Activated CD4-positive, CD25-positive, alpha-beta regulatory T cell (primary cell): ENCODE measurements around the gene FRMD8.
"Not testable (repeated sequence)": the region's sequence is repeated elsewhere in the genome, so short reads cannot be mapped to it uniquely, and the experiment has no call there.

Source experiments
- DNase-seq, 4 experiments: peaks; one replicate each; lab custom pipeline; 2025; lab: John Stamatoyannopoulos, UW

FRMD8 gene

DNA sequence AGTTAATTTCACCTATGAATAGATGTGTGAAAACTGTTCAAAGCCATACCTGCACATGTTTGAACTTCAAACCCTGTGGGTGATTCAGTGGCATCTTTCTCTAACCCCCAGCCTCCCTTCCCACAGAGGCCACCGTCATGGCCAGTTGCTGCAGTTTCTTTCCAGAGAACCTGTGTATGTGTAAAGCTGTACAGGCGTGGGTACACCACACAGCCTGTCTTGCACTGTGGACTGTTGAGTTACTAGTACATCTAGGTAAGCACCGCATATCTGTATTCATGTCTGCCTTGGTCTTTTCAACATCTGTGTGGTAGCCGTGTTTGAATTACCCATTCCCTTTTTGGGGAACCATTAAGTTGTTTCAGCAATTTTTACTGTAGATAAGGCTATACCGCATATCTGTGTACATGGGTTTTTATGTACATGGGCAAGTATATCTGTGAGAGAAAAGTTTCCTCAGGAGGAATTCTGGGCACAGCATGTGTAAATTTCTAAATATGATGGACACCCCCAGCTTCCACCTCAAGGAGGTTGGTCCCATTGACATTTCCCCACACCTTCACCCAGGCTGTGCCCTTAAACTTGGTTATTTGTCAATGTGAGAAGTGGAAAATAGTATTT is 50.1 kb downstream of the FRMD8 start:
- DNase-seq = no peak

DNA sequence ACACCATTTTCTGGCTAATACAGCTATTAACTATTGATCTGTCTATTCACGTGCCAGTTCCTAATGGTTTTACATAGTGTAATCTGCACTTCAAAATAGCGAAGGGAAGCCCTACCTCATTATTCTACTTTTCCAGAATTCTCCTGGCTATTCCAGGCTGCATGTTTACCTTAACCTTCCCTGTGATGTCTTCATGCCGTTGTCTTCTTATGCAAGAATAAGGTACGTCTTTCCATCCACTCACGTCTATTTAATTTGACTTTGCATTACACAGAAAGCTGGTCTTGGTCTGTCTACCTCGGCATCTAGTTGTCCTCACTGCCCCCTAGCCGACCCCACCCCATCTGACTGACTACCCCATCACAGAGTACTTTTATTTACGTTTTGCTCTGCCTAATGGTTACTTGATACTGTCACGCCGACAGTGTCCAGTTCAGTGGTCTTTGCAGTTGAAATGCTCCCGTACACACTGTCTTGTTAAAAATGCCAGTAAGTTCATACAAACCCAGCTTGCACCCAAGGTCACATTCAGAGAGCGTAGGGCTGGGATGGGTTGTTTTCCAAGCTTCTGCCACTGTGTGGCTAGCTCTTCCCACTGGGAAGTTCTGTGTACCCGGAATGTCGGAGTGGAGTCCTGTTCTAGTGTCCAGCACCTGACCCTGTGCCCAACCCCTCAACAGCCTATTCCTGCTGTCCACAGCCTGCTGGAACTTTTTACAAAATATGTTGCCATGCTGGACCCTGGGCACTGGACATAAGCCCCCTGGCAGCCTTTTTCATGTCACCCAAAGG is 51.2 kb downstream of the FRMD8 start:
- no peak for DNase-seq

DNA sequence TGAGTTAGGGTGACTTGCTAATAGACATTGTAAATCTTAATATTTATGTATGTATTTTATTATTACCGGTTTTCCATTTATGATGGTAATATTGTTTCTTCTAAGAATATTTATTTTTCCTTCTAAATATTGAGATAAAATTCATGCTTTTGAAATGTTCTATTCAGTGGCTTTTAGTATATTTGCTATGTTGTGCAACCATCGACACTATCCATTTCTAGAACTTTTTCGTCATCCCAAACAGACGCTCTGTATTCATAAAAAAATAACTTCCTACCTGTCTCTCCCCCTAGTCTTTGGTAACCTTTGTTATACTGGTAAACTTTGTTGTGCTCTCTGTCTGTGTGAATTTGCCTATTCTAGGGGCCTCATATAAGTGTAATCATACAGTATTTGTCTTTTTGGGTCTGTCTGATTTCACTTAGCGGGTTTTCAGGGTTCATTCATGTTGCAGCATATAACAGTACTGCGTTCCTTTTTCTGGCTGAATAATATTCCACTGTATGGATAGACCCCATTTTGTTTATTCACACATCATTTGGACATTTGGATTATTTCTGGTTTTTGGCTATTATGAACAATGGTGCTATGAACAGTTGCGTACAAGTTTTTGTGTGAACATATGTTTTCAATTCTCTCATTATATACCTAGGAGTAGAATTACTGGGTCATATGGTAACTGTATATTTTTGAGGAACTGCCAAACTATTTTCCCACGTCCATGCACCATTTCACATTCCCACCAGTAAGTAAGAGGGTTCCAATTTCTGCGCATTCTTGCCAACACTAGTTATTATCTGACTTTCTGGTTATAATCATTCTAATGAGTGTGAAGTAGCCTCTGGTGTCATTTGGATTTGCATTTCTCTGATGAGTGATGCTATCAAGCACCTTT is 52.1 kb downstream of the FRMD8 start:
- DNase-seq = no peak

DNA sequence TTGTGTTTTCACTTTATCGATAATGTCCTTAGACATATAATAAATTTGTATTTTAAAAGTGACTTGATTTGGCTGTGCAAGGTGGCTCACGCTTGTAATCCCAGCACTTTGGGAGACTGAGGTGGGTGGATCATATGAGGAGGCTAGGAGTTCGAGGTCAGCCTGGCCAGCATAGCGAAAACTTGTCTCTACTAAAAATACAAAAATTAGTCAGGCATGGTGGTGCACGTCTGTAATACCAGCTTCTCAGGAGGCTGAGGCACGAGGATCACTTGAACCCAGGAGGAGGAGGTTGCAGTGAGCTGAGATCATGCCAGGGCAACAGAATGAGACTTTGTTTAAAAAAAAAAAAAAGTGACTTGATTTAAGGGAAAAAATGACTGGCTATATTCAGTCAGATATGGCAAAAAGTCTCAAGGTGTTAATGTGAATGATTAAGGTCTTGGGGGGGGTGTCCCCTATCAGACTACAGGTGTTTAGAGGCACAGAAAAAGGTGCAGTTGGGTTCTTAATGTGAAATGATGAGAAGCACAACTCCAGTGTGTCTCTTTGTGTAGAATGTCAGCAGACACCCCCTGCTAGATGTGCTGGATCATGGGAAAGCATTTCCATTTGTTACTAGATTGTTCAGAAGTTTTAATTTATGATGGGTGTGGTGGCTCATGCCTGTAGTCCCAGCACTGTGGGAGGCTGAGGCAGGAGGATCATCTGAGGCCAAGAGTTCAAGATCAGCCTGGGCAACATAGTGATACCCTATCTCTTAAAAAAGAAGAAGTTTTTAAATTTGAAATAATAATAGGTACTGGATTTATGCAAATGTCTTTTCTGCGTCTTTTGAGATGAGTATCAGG is 53.1 kb downstream of the FRMD8 start:
- no peak for DNase-seq

DNA sequence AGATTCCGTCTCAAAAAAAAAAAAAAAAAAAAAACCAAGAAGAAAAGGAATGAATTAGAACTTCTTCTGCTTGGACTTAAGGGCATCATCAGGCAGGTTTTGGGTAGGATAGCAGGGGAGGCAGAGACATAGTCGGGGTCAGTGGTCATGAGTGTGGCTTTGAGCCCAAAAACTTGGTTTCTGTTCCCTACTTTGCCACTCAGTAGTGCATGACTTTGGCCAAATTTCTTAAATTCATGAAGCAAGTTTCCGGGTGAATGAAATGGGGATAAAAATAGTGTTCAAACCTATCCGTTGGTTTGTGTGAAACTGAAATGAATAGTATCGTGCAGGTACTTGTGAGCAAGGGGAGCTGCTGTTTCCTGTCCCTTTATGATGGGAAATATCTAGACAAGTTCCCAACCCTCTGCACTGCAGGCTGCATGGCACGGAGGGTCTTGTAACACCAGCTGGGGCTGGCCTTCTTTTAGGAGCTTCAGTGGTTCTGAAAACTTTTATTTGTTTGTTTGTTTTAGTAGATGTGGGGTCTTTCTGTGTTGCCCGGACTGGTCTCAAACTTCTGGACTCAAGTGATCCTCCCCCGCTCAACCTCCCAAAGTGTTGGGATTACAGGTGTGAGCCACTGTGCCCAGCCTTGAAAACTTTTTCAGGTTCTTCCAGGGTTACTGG is 54.5 kb downstream of the FRMD8 start:
- DNase-seq = no peak

DNA sequence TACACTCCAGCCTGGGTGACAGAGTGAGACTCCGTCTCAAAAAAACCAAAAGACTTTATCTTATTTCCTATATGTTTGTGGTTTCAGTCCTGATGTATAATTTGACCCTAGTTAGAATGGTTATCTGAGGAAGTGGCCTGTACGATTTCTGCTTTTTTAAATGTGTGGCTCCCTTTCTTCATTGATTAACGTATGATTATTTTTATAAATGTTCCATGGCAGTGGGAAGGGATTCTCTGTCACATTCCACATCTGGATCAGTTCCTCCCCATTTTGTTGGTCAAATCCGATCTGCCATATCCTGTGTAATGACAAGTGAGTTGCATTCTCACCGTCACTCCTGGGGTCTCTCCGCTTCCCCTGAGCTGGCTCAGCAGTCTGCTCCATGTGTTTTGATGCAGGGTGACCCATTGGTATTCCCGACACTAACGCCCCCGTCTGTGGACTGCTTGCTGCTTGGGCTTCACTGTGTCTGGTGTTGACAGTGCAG is 56.5 kb downstream of the FRMD8 start:
- DNase-seq = no peak

DNA sequence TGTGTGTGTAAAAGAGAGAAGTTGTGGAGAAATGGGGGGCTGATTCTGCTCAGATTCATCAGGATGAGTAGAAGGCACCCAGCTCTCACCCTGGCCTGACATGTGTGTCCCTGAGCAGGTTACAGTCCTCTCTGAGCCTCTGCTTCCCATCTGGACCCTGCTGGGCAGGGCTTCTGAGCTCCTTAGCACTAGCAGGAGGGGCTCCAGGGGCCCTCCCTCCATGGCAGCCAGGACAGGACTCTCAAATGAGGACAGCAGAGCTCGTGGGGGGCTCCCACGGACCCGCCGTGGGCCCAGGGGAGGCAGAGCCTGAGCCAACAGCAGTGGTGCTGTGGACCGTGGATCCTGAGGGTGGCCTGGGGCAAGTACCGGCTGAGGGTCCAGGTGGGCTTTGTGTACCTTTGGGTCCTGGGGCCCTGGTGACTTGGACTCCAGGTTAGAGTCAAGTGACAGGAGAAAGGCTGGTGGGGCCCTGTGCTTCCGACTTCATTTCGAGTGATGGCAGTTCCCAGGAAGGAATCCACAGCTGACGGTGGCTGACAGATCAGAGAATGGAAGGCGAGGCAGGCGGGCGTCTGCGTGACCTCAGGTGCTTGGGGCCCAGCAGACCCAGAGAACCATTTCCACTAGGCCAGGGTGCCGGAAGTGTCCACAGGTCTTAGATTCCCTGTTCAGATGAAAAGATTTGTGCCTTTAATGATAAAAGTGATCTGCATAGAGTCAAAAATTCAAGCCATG is 58.0 kb downstream of the FRMD8 start:
- no peak for DNase-seq

DNA sequence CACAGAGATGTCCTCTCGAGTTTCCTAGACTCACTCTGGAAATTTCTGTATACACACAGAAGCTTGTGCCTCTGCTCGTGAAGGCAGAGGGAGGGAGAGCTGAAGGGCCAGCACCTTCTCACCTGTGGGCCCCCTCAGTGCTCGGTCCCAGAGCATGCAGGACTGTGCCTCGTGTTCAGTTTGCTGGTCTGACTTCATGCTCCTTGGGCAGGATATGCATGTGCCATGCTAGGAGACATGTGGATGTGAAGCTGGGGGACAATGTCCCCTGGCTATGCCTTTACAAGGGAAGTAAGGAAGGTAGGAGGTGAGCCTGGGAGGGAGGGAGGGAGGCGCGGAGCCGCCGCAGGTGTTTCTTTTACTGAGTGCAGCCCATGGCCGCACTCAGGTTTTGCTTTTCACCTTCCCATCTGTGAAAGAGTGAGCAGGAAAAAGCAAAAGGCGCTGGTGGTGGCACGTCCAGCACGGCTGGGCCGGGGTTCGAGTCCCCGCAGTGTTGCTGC is 58.7 kb downstream of the FRMD8 start:
- no peak for DNase-seq

DNA sequence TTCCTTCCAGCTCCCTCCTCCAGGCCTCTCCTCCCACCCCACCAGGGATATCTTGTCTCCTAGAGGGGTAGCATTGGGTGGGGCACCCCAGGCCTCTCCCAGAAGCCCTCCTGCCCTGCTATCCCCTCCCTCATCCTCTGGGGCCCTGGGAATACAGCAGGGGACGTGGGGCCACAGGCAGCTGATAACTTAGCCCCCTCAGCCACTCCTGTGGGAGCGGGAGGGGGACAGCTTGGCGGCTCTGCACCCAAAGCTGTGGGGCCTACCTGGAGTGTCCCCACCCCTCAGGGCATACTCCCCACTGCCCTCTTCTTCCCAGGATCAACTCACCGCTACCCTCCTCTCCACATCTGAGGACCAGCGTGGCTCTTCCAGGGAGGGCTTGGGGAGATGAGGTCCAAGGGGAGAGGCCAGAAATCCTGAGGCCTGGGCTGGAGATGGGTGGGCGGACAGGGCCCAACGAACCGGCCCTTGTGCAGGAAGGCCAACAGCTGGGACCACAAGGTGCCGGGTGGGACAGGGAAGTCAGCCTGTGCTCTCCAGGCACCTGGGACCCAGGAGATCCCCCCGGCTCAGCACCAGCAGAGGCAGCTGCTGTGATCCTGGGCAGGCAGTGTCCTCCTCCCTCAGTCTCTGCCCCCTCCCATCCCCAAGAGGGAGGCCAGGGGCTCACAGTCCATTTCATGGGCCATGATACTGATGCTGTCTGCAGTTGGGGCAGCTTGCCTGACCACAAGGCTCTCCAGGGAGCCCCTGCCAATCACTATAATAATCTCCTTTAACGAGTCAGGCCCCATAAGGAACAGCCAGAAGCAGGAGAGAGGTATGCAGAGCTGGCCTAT is 59.4 kb downstream of the FRMD8 start:
- no peak for DNase-seq

DNA sequence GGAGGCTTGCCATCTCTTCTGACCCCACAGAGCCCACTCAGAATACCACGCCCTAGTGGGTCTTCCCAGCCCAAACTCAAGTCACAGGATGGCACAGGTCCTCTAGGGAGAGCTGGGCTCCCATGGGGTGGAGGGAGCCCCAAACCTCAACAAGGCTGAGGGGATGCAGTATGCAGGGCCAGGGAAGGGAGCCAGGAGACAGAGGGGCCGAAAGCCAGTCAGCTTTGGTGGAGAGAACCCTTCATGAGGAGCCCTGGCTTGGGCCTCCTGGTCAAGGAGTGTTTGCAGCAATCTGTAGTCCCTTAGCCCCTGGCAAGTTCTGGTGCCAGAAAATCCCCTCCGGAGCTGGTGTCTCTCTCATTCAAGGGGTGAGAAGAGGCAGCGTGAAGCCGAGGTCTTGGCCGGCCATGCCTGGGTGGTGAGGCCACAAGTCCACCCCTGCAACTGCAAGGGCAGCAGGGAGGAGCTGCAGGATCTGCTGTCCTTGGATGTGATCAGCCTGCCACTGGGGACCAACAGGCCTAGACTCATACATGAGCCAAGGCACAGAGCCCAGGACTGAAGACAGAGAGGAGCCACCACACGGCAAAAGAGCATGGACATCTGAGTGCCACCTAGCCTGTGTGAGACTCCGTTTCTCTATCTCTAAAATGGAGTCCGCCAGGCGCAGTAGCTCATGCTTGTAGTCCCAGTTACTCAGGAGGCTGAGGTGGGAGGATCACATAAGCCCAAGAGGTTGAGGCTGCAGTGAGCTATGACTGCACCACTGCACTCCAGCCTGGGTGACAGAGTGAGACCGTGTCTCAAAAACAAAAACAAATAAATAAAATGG is 60.2 kb downstream of the FRMD8 start:
- no peak for DNase-seq

DNA sequence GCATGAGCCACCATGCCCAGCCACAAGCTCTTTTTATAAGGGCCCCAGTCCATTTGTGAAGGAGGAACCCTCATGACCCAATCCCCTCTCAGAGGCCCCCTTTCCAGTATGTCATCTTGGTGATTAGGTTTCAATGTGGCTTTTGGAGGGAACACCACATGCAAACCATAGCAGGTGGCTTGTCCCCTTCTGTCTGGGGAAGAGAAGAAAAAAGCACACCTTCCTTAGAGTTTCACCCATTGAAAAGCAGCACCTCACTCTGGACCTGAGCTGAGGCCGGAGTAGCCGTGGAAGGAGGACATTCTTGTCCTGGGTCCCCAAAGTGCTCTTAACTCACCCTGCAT is 61.6 kb downstream of the FRMD8 start:
- no peak for DNase-seq

DNA sequence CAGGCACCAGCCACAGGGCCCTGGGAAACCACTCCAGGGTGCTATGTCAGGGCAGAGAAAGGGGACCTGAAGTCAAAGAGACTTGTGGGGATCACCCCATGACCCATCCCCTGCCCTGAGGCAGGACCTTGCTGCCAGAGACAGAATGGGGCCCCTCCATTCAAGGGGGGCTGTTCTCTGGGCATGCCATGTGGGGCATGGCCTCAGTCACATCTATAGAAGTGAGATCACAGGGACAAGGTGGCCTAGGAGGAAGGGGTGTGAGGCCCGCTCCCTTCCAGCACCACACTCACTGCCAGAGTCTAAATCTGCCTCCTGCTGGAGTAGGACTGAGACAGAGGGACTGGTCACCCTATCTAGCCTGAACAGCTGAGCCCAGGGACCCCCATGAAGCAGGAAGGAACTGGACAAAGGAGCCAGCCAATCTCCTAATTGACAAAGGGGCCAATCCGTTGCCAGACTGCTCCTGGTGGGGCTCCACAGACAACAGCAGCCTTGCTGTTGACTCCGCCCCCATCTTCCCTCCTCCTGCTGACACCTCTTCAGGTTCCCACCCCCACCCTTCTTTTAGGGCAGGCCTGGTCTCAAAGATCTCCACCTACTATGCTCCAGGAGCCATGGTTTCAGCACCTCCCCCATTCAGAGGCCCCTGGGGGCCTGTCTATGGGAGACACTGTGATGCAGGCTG is 62.1 kb downstream of the FRMD8 start:
- no peak for DNase-seq

DNA sequence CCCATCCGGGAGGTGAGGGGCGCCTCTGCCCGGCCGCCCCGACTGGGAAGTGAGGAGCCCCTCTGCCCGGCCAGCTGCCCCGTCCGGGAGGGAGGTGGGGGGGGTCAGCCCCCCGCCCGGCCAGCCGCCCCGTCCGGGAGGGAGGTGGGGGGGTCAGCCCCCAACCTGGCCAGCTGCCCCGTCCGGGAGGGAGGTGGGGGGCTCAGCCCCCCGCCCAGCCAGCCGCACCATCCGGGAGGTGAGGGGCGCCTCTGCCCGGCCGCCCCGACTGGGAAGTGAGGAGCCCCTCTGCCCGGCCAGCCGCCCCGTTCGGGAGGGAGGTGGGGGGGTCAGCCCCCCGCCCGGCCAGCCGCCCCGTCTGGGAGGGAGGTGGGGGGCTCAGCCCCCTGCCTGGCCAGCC is 64.9 kb downstream of the FRMD8 start:
- not testable (repeated sequence) for DNase-seq

DNA sequence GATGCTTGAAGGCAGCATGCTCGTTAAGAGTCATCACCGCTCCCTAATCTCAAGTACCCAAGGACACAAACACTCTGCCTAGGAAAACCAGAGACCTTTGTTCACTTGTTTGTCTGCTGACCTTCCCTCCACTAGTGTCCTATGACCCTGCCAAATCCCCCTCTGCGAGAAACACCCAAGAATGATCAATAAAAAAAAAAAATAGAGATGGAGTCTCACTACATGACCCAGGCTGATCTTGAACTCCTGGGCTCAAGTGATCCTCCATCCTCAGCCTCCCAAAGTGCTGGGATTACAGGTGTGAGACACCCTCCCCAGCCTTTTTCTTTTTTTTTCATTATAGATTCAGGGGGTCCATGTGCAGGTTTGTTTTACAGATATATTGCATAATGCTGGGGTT is 65.8 kb downstream of the FRMD8 start:
- DNase-seq = not testable (repeated sequence)

DNA sequence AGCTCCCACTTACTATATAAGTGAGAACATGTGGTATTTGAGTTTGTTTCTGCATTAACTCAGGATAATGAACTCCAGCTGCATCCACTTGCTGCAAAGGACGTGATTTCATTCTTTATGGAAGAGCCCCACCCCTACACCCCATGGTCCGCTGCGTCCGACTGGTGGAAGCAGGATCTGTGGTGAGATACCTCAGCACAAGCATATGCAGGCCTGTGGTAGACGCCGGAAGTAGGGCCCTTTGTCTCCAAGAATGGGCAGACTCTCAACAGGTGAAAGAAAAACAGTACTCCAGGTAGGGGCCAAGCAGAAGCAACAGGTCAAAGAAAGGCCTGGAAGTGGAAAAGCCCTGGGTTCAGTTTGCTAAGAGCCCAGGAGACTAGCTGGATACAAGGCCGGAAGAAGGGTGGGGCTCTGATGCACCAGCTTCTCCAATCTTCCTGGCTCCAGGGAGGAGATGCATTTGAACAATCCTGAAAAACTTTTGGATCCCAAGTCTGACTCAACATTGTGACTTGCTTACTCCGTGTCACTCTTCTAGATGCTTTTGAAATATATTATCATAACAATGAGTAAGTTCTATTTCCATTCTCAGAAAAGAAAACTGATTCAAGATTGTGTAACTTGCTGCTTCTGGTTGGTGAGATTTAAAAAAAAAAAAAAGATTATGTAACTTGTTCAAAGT is 66.5 kb downstream of the FRMD8 start:
- no peak for DNase-seq

DNA sequence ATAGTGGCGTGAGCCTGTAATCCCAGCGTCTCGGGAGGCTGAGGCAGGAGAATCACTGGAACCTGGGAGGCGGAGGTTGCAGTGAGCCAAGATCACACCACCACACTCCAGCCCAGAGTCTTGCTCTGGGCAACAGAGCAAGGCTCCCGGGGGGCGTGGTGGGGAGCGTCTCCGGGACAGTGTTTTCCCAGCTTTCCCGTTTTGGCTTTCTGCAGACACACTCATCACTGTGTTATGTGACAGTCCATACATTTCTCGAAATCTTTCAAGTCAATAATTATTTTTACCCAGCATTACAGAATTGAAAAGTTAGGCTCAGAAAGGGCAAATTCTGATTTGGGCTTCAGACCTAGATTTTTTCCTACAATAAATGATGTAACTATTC is 67.9 kb downstream of the FRMD8 start:
- DNase-seq = no peak
